Stimulated activated CD4-positive, alpha-beta T cell treated with anti-CD3 and anti-CD28 coated beads, Interleukin-12 subunit alpha, Interleukin-12 subunit beta, amount 100 ng/mL, for 48 hours (primary cell): ENCODE measurements around the gene LTB4R2.
A peak's percentile ranks its signal among the peaks of the same experiment; 100 is the strongest.
"Not testable (repeated sequence)": the region's sequence is repeated elsewhere in the genome, so short reads cannot be mapped to it uniquely, and the experiment has no call there.

Experiments used
- DNase-seq, 3 donors: peaks; one replicate each; pipeline ENCODE4 v3.0.0-alpha.2; 2020; ENCODE audit warnings: low read depth in 2 of 3, low spot score in 1 of 3

Gene LTB4R2

GRCh38 chr14:24338843-24339242 is 28.9 kb downstream of the LTB4R2 start:
- no peak for DNase-seq

- DNase-seq, result peak in 2 of 3 donors; percentile 53 to 57
Measured at GRCh38 chr14:24339284-24340151, 29.6 kb downstream of the LTB4R2 start, which contains the start of gene RIPK3. Gene RIPK3, minus strand, starts transcription at chr14:24339991. Its CDS starts 165 bp downstream, at chr14:24339826.

- no peak for DNase-seq
Measured at GRCh38 chr14:24340606-24341005, 30.7 kb downstream of the LTB4R2 start.

GRCh38 chr14:24342889-24343288 is 32.9 kb downstream of the LTB4R2 start:
- DNase-seq, result no peak

- DNase-seq, result no peak
Measured at GRCh38 chr14:24343795-24344660, 34.1 kb downstream of the LTB4R2 start.

GRCh38 chr14:24347134-24347533 is 37.2 kb downstream of the LTB4R2 start:
- DNase-seq, result no peak

GRCh38 chr14:24348186-24348585 is 38.2 kb downstream of the LTB4R2 start:
- no peak for DNase-seq

GRCh38 chr14:24349742-24350141 is 39.8 kb downstream of the LTB4R2 start:
- DNase-seq, result no peak

- DNase-seq, result no peak
Measured at GRCh38 chr14:24351517-24351916, 41.6 kb downstream of the LTB4R2 start.

- no peak for DNase-seq
Measured at GRCh38 chr14:24353559-24354481, 43.9 kb downstream of the LTB4R2 start.

GRCh38 chr14:24354482-24354825 is 44.5 kb downstream of the LTB4R2 start:
- DNase-seq, result not testable (repeated sequence)

- no peak for DNase-seq
Measured at GRCh38 chr14:24355009-24355408, 45.1 kb downstream of the LTB4R2 start.

GRCh38 chr14:24356208-24356607 is 46.3 kb downstream of the LTB4R2 start:
- no peak for DNase-seq

- no peak for DNase-seq
Measured at GRCh38 chr14:24360281-24360680, 50.3 kb downstream of the LTB4R2 start.

- DNase-seq, result no peak
Measured at GRCh38 chr14:24361326-24361725, 51.4 kb downstream of the LTB4R2 start.
